Chondrocyte (in vitro differentiated cells): ENCODE measurements around the gene APH1B. TPM values are rescaled to one million over a fixed set of nuclear protein-coding genes. Genes with fewer than 3 reads are reported as not detected.

ENCODE experiments used
- DNase-seq: peaks from one replicate; pipeline ENCODE4 v3.0.0; 2021; ENCODE audit warnings: mixed read lengths, low spot score
- H3K27ac Mint-ChIP-seq: one replicate; pipeline ENCODE4 v1.8.0; 2021; ENCODE audit warnings: mild to moderate bottlenecking, moderate library complexity, mixed read lengths; ENCODE audit not compliant: unreplicated experiment
- H3K27me3 Mint-ChIP-seq: 2 replicates; pipeline ENCODE4 v1.8.0; 2021; ENCODE audit warnings: low read depth, mixed read lengths
- H3K36me3 Mint-ChIP-seq: 2 replicates; pipeline ENCODE4 v1.8.0; 2021; ENCODE audit warnings: low read depth, mixed read lengths
- H3K4me1 Mint-ChIP-seq: 2 replicates; pipeline ENCODE4 v1.8.0; 2021; ENCODE audit warnings: low read depth, mild to moderate bottlenecking, mixed read lengths
- H3K4me3 Mint-ChIP-seq: one replicate; pipeline ENCODE4 v1.8.0; 2021; ENCODE audit warnings: mild to moderate bottlenecking, moderate library complexity, mixed read lengths; ENCODE audit not compliant: unreplicated experiment
- H3K9me3 Mint-ChIP-seq: 2 replicates; pipeline ENCODE4 v1.8.0; 2021; ENCODE audit warnings: low read depth, mixed read lengths
- CTCF ChIP-seq: fragments of 200-600 bp; sonication (generic); IDR thresholded peaks from 2 replicates; pipeline ENCODE4 v1.5.0; 2021; ENCODE audit warnings: antibody characterized with exemption, mild to moderate bottlenecking, moderate library complexity
- total RNA-seq: library from RNA; stranded (reverse); gene quantifications from 3 replicates; pipeline ENCODE4 v1.2.1, GENCODE V29; 2021

Gene APH1B
- total RNA-seq, 1 donor from 2014 or later = 20.1 TPM

GRCh38 chr15:63329567-63330350, 52.4 kb downstream of the APH1B start:
- no peak overlapping the region for H3K4me3 Mint-ChIP-seq
- H3K9me3 Mint-ChIP-seq = no peaks in the 10 kb centered on the region
- DNase-seq = no peak
- TF ChIP-seq CTCF = no peak
- peaks cover 16% of the 10 kb centered on the region for H3K4me1 Mint-ChIP-seq
- no peaks in the 10 kb centered on the region for H3K27me3 Mint-ChIP-seq
- no peak overlapping the region for H3K27ac Mint-ChIP-seq
- H3K36me3 Mint-ChIP-seq = peaks cover 2% of the 10 kb centered on the region

- Mint-ChIP-seq H3K36me3 (peaks cover 2% of the 10 kb centered on the region), H3K27ac (no peak overlapping the region), H3K9me3 (no peaks in the 10 kb centered on the region), H3K4me3 (no peak overlapping the region), H3K27me3 (no peaks in the 10 kb centered on the region), H3K4me1 (peaks cover 16% of the 10 kb centered on the region)
- DNase-seq = no peak
- no peak for TF ChIP-seq CTCF
Measured at GRCh38 chr15:63330926-63331325, 53.5 kb downstream of the APH1B start.

GRCh38 chr15:63331456-63331855, 54.1 kb downstream of the APH1B start:
- no peaks in the 10 kb centered on the region for H3K9me3 Mint-ChIP-seq
- H3K4me3 Mint-ChIP-seq = no peak overlapping the region
- DNase-seq = no peak
- peaks cover 16% of the 10 kb centered on the region for H3K4me1 Mint-ChIP-seq
- peaks cover 2% of the 10 kb centered on the region for H3K36me3 Mint-ChIP-seq
- no peak overlapping the region for H3K27ac Mint-ChIP-seq
- no peak for TF ChIP-seq CTCF
- no peaks in the 10 kb centered on the region for H3K27me3 Mint-ChIP-seq

- Mint-ChIP-seq H3K27ac (peak overlapping the region; percentile 56), H3K4me1 (peaks cover 16% of the 10 kb centered on the region), H3K9me3 (no peaks in the 10 kb centered on the region), H3K27me3 (no peaks in the 10 kb centered on the region), H3K36me3 (peaks cover 2% of the 10 kb centered on the region), H3K4me3 (no peak overlapping the region)
- DNase-seq = no peak
- TF ChIP-seq CTCF = no peak
Measured at GRCh38 chr15:63332367-63333124, 55.1 kb downstream of the APH1B start.

DNA sequence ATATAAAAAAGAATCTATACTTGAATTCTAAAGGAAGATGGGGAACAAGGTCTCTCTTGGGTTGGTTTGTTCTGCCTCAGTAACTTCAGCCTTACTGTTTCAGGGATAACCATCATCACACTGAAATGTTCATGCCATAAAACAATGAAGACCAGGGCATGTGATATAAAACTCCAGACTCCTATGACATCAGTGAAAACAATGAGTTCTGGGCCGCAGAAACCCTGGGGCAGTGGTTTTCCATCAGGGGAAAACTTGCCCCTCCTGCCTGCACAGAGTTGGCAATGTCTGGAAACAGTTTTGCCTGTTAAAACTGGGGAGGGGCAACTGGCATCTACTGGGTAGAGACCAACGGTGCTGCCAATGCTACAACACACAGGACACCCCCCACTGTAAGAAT, 57.4 kb downstream of the APH1B start:
- Mint-ChIP-seq H3K4me1 (peaks cover 16% of the 10 kb centered on the region), H3K9me3 (no peaks in the 10 kb centered on the region), H3K4me3 (no peak overlapping the region), H3K27ac (no peak overlapping the region), H3K27me3 (peaks cover 5% of the 10 kb centered on the region), H3K36me3 (peaks cover 2% of the 10 kb centered on the region)
- no peak for DNase-seq
- no peak for TF ChIP-seq CTCF
